Measurements from ENCODE around the gene PDSS2. TPM values are rescaled to one million over a fixed set of nuclear protein-coding genes. Genes with fewer than 3 reads are reported as not detected.
"Not testable (repeated sequence)": the region's sequence is repeated elsewhere in the genome, so short reads cannot be mapped to it uniquely, and the experiment has no call there.

The PDSS2 gene
- total RNA-seq, 4 donors from 2014 or later = 18.6 to 32.3 (median 25.6) TPM

- Histone ChIP-seq H3K27me3 (no peaks in the 10 kb centered on the region), H3K4me1 (no peaks in the 10 kb centered on the region), H3K36me3 (no peaks in the 10 kb centered on the region), H3K4me3 (replicated peaks in 1 of 3) (no peak overlapping the region), H3K9me3 (no peaks in the 10 kb centered on the region), H3K27ac (no peak overlapping the region)
- intact Hi-C loops (cut with DNase I) = no loop called here
- 85 to 90% methylated on average over 1 of the region's 1 CpG for WGBS, 2 donors
- TF ChIP-seq POLR2A (IDR thresholded peaks at IDR 0.05) = no peak
- no peak for TF ChIP-seq CTCF (IDR thresholded peaks at IDR 0.05)
- DNase-seq = no peak
Observed at GRCh38 chr6:107284805-107285204, 174.6 kb downstream of the PDSS2 start.

GRCh38 chr6:107280791-107281190, 178.6 kb downstream of the PDSS2 start:
- Histone ChIP-seq H3K4me3 (replicated peaks in 1 of 3) (no peak overlapping the region), H3K27ac (no peak overlapping the region), H3K36me3 (no peaks in the 10 kb centered on the region), H3K4me1 (no peaks in the 10 kb centered on the region), H3K27me3 (no peaks in the 10 kb centered on the region), H3K9me3 (no peaks in the 10 kb centered on the region)
- TF ChIP-seq CTCF (IDR thresholded peaks at IDR 0.05) = no peak
- TF ChIP-seq POLR2A (IDR thresholded peaks at IDR 0.05) = no peak
- no peak for DNase-seq
- intact Hi-C loops (cut with DNase I) = no loop called here
- whole genome bisulfite sequencing, 2 donors = 97 to 99% methylated on average over 2 of the region's 2 CpGs

- H3K27ac ChIP-seq; intact Hi-C loops (cut with DNase I); H3K27me3 ChIP-seq; H3K36me3 ChIP-seq; H3K4me3 ChIP-seq (replicated peaks in 1 of 3); H3K4me1 ChIP-seq; DNase-seq; H3K9me3 ChIP-seq: not testable (repeated sequence)
- WGBS, 2 donors = 94 to 95% methylated on average over 7 of the region's 7 CpGs
Observed at GRCh38 chr6:107280001-107280400, 179.4 kb downstream of the PDSS2 start.

- H3K4me1 ChIP-seq = no peaks in the 10 kb centered on the region
- WGBS, 2 donors = 69 to 96% methylated on average over 2 of the region's 2 CpGs
- intact Hi-C loops (cut with DNase I) = no loop called here
- H3K36me3 ChIP-seq = no peaks in the 10 kb centered on the region
- H3K27me3 ChIP-seq = no peaks in the 10 kb centered on the region
- TF ChIP-seq CTCF (IDR thresholded peaks at IDR 0.05) (no peak), POLR2A (IDR thresholded peaks at IDR 0.05) (no peak)
- H3K27ac ChIP-seq = no peak overlapping the region
- H3K9me3 ChIP-seq = no peaks in the 10 kb centered on the region
- DNase-seq = no peak
- no peak overlapping the region for H3K4me3 ChIP-seq (replicated peaks in 1 of 3)
Observed at GRCh38 chr6:107275330-107275865, 184.0 kb downstream of the PDSS2 start.

- TF ChIP-seq POLR2A (IDR thresholded peaks at IDR 0.05) = no peak
- no peak for TF ChIP-seq CTCF (IDR thresholded peaks at IDR 0.05)
- H3K4me3 ChIP-seq (replicated peaks in 1 of 3) = no peak overlapping the region
- no peak overlapping the region for H3K27ac ChIP-seq
- 89 to 98% methylated on average over 1 of the region's 1 CpG for WGBS, 2 donors
- no peaks in the 10 kb centered on the region for H3K36me3 ChIP-seq
- no peaks in the 10 kb centered on the region for H3K4me1 ChIP-seq
- H3K9me3 ChIP-seq = no peaks in the 10 kb centered on the region
- no peaks in the 10 kb centered on the region for H3K27me3 ChIP-seq
- intact Hi-C loops (cut with DNase I) = no loop called here
- no peak for DNase-seq
Observed at GRCh38 chr6:107274288-107274687, 185.1 kb downstream of the PDSS2 start.

- no peaks in the 10 kb centered on the region for H3K36me3 ChIP-seq
- H3K27ac ChIP-seq = no peak overlapping the region
- H3K9me3 ChIP-seq = no peaks in the 10 kb centered on the region
- no peak for DNase-seq
- 91 to 94% methylated on average over 2 of the region's 2 CpGs for WGBS, 2 donors
- intact Hi-C loops (cut with DNase I) = no loop called here
- no peaks in the 10 kb centered on the region for H3K27me3 ChIP-seq
- H3K4me3 ChIP-seq (replicated peaks in 1 of 3) = no peak overlapping the region
- no peaks in the 10 kb centered on the region for H3K4me1 ChIP-seq
- TF ChIP-seq CTCF (IDR thresholded peaks at IDR 0.05) (no peak), POLR2A (IDR thresholded peaks at IDR 0.05) (no peak)
Observed at GRCh38 chr6:107272246-107272645, 187.1 kb downstream of the PDSS2 start.
